Activated naive CD4-positive, alpha-beta T cell (primary cell): ENCODE data around the gene PHACTR4.
"Not testable (repeated sequence)": the region's sequence is repeated elsewhere in the genome, so short reads cannot be mapped to it uniquely, and the experiment has no call there.

Source experiments
- DNase-seq, 4 experiments: peaks; one replicate each; lab custom pipeline; 2025; lab: John Stamatoyannopoulos, UW

Gene PHACTR4

GRCh38 chr1:28371010-28371377 lies 1.5 kb downstream of the PHACTR4 start:
- DNase-seq, result no peak

DNA sequence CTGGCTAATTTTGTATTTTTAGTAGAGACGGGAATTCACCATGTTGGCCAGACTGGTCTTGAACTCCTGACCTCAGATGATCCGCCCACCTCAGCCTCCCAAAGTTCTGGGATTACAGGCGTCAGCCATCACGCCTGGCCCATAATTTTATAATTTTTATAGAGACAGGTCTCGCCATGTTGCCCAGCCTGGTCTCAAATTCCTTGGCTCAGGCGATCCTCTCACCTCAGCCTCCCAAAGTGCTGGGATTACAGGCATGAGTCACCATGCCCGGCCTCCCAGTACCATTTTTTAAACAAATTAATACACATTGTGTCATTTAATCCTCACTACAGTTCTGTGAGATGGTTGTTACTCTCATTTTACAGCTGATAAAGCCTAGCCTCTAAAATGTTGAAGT lies 3.9 kb downstream of the PHACTR4 start:
- DNase-seq, result not testable (repeated sequence)

- DNase-seq, result no peak
These were observed 4.8 kb downstream of the PHACTR4 start for GRCh38 chr1:28374297-28374696.

- not testable (repeated sequence) for DNase-seq
These were observed 6.1 kb downstream of the PHACTR4 start for GRCh38 chr1:28375598-28375997.

- not testable (repeated sequence) for DNase-seq
These were observed 6.7 kb downstream of the PHACTR4 start for GRCh38 chr1:28376195-28376594.

GRCh38 chr1:28378906-28379305 lies 9.4 kb downstream of the PHACTR4 start:
- DNase-seq, result no peak

DNA sequence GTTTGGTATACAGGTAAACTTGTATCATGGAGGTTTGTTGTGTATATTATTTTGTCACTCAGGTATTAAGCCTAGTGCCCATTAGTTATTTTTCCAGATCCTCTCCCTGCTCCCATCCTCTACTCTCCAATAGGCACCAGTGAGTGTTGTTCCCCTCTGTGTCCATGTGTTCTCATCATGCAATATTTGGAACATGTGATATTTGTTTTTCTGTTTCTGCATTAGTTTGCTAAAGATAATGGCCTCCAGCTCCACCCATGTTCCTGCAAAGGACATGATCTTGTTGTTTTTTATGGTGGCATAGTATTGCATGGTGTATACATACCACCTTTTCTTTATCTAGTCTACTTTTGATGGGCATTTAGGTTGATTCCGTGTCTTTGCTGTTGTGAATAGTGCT lies 10.9 kb downstream of the PHACTR4 start:
- DNase-seq, result no peak

DNA sequence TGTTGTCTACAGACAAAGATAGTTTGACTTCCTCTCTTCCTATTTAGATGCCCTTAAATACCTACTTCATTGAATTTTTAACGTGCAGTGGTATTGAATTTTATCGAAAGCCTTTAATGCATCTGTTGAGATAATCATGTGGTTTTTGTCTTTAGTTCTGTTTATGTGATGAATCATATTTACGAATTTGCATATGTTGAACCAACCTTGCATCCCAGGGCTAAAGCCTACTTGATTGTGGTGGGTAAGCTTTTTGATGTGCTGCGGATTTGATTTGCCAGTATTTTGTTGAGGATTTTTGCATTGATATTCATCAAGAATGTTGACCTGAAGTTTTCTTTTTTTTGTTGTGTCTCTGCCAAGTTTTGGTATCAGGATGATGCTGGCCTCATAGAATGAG lies 14.2 kb downstream of the PHACTR4 start:
- DNase-seq, result not testable (repeated sequence)

DNA sequence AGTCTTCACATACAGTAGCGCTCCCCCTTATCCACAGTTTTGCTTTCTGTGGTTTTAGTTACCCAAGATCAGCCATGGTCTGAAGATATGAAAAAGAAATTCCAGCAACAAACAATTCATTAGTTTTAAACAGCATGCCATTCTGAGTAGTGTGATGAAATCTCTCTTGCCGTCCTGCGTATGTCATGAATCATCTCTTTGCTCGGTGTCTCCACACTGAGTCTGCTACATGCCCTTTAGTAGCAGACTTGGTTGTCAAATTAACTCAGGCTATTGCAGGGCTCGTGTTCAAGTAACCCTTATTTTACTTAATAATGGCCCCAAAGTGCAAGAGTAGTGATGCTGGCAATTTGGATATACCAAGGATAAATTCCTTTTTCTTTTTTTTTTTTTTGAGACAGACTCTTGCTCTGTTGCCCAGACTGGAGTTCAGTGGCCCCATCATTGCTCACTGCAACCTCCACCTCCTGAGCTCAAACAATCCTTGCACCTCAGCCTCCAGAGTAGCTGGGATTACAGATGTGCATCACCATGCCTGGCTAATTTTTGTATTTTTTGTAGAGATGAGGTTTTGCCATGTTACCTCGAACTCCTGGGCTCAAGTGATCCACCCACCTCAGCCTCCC lies 22.6 kb downstream of the PHACTR4 start:
- DNase-seq, result no peak

GRCh38 chr1:28394136-28394535 lies 24.6 kb downstream of the PHACTR4 start:
- no peak for DNase-seq

GRCh38 chr1:28395181-28395580 lies 25.6 kb downstream of the PHACTR4 start:
- DNase-seq, result no peak

DNA sequence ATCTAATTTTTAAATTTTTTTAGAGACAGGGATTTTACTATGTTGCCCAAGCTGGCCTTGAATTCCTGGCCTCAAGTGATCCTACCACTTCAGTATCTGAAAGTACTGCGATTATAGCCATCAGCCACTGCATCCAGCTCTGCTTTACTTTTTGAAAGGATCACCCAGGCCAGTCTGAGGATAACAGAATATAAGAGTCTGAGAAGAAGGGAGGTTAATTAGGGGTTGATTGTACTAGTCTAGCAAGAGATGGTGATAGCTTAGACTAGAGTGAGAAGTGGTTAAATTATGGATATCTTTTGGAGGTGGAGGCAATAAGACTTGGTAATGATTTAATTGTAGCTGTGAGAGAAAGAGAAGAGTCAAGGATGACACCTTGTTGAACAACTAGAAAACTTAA lies 32.2 kb downstream of the PHACTR4 start:
- DNase-seq, result no peak

GRCh38 chr1:28409090-28409489 lies 39.5 kb downstream of the PHACTR4 start:
- DNase-seq, result no peak

GRCh38 chr1:28411656-28412055 lies 42.1 kb downstream of the PHACTR4 start:
- DNase-seq, result no peak

DNA sequence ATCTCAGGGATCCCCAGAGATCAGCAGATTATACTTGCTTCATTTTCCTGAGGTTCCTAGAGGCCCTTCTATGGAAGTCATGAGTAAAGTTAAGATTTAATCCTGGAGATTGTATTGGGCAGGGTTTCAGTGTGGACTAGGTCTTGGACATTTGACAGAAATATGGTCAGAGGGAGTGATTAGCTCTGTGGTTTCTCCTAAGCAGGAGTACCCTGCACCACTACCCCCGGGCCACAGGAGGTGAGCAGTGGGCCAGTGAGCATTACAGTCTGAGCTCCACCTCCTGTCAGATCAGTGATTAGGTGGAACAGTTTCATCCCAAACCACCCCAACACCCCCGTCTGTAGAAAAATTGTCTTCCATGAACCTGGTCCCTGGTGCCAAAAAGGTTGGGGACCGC lies 43.2 kb downstream of the PHACTR4 start:
- DNase-seq, result no peak

GRCh38 chr1:28416509-28417194 lies 47.1 kb downstream of the PHACTR4 start:
- DNase-seq, result no peak

- DNase-seq, result no peak
These were observed 47.9 kb downstream of the PHACTR4 start for GRCh38 chr1:28417441-28417922.

DNA sequence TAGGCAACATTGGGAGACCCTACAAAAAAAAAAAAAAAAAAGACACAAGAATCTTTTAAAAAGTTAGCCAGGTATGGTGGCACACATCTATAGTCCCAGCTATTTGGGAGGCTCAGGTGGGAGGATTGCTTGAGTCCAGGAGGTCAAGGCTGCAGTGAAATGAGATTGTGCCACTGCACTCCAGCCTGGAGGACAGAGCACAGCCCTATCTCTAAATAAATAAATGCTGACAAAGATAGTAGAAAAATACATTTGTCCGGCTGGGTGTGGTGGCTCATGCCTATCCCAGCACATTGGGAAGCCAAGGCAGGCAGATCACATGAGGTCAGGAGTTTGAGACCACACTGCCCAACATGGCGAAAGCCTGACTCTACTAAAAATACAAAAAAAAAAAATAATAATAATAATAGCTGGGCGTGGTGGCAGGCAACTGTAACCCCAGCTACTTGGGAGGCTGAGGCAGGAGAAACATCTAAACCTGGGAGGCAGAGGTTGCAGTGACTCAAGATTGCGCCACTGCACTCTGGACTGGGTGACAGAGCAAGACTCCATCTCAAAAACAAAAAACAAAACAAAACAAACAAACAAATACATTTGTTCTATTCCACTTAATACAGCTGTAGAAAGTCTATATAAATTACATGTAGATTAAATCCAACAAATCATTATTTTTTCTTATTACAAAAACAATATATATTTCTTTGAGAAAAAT lies 48.5 kb downstream of the PHACTR4 start:
- DNase-seq, result no peak

- DNase-seq, result no peak
These were observed 52.2 kb downstream of the PHACTR4 start for GRCh38 chr1:28421744-28422143.

DNA sequence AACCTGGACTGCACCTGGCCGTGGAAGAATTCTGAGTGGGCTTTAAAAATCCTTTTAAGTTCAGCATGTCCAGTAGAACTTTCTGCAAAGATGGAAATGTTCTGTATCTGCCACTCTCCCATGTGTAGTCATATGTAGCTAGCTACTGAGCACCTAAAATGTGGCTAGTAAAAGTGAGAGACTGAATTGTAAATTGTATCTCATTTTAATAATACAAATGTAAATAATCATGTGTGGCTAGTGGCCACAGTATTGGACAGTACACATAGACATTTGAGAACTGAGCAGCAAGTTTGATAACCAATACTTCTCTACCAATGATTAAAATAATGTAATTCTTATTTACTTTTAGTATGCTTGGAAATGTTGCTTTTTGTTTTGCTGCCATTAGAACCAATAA lies 57.3 kb downstream of the PHACTR4 start:
- DNase-seq, result no peak

- DNase-seq, result no peak
These were observed 58.5 kb downstream of the PHACTR4 start for GRCh38 chr1:28428012-28428411.

DNA sequence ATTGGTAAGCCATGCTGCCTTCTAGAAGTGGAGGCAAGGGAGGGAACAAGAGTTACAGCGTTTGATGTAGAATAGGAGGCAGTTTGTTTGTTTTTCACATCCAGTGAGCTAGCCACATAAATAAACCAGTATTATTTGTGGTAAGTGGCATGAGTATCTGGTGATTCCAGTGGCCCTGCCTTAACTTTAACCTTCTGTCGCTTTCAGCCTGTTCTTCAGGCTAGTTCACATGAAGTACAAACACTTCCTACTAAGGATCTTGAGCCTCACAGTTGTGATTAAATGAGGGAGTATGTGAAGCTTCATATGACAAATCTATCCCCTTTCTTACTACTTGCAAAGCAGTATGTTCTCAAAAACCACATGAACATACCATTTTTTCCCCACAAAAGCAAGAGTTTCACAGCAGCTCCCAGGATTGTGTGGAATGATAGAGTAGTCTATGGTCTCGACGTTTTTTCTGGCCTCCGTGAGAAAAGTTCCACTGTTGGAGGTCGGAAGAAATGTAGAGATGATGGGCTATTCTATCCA lies 59.5 kb downstream of the PHACTR4 start:
- DNase-seq, result no peak

DNA sequence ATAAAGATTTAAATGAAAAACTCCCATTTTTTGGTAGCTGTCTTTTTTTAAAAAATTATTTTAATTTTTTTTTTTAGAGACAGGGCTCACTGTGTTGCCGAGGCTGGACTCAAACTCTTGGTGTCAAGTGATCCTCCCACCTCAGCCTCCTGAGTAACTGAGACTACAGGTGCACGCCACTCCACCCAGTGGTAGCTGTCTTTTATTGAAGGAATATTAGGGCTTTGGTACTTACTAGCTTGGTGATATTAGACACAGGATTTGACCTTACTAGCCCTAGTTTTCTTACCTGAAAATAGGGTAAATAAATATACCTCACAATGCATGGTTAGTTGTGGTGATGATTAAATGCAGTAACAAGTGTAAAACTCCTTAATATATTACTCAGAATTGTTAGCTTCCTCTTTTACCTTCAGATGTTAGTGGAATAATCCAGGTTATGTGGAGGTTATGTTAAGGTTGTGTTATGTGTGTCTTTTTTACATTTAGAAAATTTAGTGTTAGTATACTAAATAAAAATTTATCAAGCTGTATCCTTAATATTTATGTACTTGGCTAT lies 66.8 kb downstream of the PHACTR4 start:
- no peak for DNase-seq
